BJ (cell line): ENCODE data around the gene USP49. TPM values are rescaled to one million over a fixed set of nuclear protein-coding genes. Genes with fewer than 3 reads are reported as not detected.
A peak's percentile ranks its signal among the peaks of the same experiment; 100 is the strongest.
"Not testable (repeated sequence)": the region's sequence is repeated elsewhere in the genome, so short reads cannot be mapped to it uniquely, and the experiment has no call there.

Experiments
- CTCF ChIA-PET: fragments of 350-600 bp; formaldehyde crosslinking; extraction: SDS; loops from one replicate; lab custom pipeline; 2021; ENCODE audit warnings: antibody characterized with exemption, inconsistent platforms; lab: Yijun Ruan, JAX
- POLR2A ChIA-PET: fragments of 300-600 bp; sonication (Branson Sonifier 250); formaldehyde crosslinking; extraction: SDS; loops from one replicate; lab custom pipeline; 2021; ENCODE audit warnings: antibody characterized with exemption; lab: Charles Lee
- DNase-seq: peaks from one replicate; pipeline ENCODE4 v3.0.0-alpha.2; 2011; ENCODE audit warnings: low read depth
- H3K27me3 ChIP-seq: 2 replicates; pipeline ENCODE4 v1.6.0; 2011; ENCODE audit warnings: low read length; ENCODE audit not compliant: control insufficient read depth, insufficient read depth
- H3K36me3 ChIP-seq: 2 replicates; pipeline ENCODE4 v1.5.1; 2011; ENCODE audit warnings: low read length; ENCODE audit not compliant: control insufficient read depth, insufficient read depth
- H3K4me3 ChIP-seq: 2 replicates; pipeline ENCODE4 v1.5.1; 2011; ENCODE audit warnings: low read depth, mild to moderate bottlenecking, control low read depth, low read length
- CTCF ChIP-seq: IDR thresholded peaks from 2 replicates; pipeline ENCODE4 v1.5.1; 2011; ENCODE audit warnings: low read depth, mild to moderate bottlenecking, control low read depth, inconsistent platforms, low read length, moderate library complexity; ENCODE audit not compliant: insufficient read depth
- polyA minus RNA-seq: library from RNA; depleted of rRNA, polyadenylated mRNA; stranded (reverse); fragments of >200 nt; gene quantifications from 2 replicates; pipeline ENCODE4 v1.2.3, GENCODE V29; 2011; rRNA and poly(A)+ RNA removed
- polyA plus RNA-seq: library from polyadenylated mRNA; depleted of rRNA; stranded (reverse); fragments of >200 nt; gene quantifications from 2 replicates; pipeline ENCODE4 v1.2.3, GENCODE V29; 2011; rRNA removed

Gene USP49
- polyA plus RNA-seq (1.6 and 1.9 TPM in 2 replicates), polyA minus RNA-seq (1.2 and 2.0 TPM in 2 replicates)

- H3K4me3 ChIP-seq, result peak within 1 kb of the TSS; percentile 65
- no peak for TF ChIP-seq CTCF
- H3K27me3 ChIP-seq, result no peaks in the 10 kb centered on the region
- H3K36me3 ChIP-seq, result peaks cover 2% of the 10 kb centered on the region; the same call in 1 of the 2 replicates
- ChIA-PET POLR2A (no interaction called here), CTCF (interaction anchor here (1.1 to 1.7 kb wide), 3 partner anchors 25 to 94 kb away, joined by 3 read pairs; partner anchors contain the start of gene MED20)
- peak; percentile 25 for DNase-seq
Observed at GRCh38 chr6:41895300-41896233, at the start of gene USP49. USP49 (minus strand) TSS chr6:41895375; CDS start chr6:41806983, 88,392 bp downstream.

- CTCF ChIA-PET, result interaction anchor here (0.8 to 1.3 kb wide), 2 partner anchors 105 to 157 kb away, joined by 3 read pairs; no protein-coding TSS in a partner anchor
- TF ChIP-seq CTCF, result no peak
Observed at GRCh38 chr6:41943456-41943855, 48.3 kb upstream of the USP49 start.

GRCh38 chr6:41942882-41943281 is 47.7 kb upstream of the USP49 start:
- POLR2A ChIA-PET, result not testable (repeated sequence)
- CTCF ChIA-PET, result interaction anchor here (0.5 to 10.5 kb wide), 3 partner anchors 29 to 156 kb away, joined by 3 to 152 read pairs (median 3); partner anchors contain the start of gene TAF8

More at GRCh38 chr6:41943456-41943855, 48.3 kb upstream of the USP49 start:
- no peaks in the 10 kb centered on the region for H3K27me3 ChIP-seq
- no peak for DNase-seq
- H3K36me3 ChIP-seq, result no peaks in the 10 kb centered on the region
- POLR2A ChIA-PET, result no interaction called here
- no peak overlapping the region for H3K4me3 ChIP-seq

GRCh38 chr6:41942067-41942851 is 47.1 kb upstream of the USP49 start:
- no peak for TF ChIP-seq CTCF
- CTCF ChIA-PET, result interaction anchor here (1.0 to 10.5 kb wide), 3 partner anchors 17 to 156 kb away, joined by 3 to 152 read pairs (median 3); partner anchors contain the start of gene TAF8
- peak overlapping the region; percentile 37 for H3K4me3 ChIP-seq
- no peaks in the 10 kb centered on the region for H3K36me3 ChIP-seq
- H3K27me3 ChIP-seq, result no peaks in the 10 kb centered on the region
- POLR2A ChIA-PET, result interaction anchor here (0.7 kb wide), 1 partner anchor 163 kb away, joined by 8 read pairs; the partner anchor contains the start of gene FRS3
- DNase-seq, result no peak

More at GRCh38 chr6:41942882-41943281, 47.7 kb upstream of the USP49 start:
- H3K27me3 ChIP-seq, H3K36me3 ChIP-seq, H3K4me3 ChIP-seq, DNase-seq: not testable (repeated sequence)

- POLR2A ChIA-PET, result interaction anchor here (0.7 kb wide), 1 partner anchor 162 kb away, joined by 8 read pairs; the partner anchor contains the start of gene FRS3
- Histone ChIP-seq H3K36me3 (peaks cover 3% of the 10 kb centered on the region; the same call in 1 of the 2 replicates), H3K27me3 (no peaks in the 10 kb centered on the region), H3K4me3 (peak within 1 kb of the TSS; percentile 81)
- DNase-seq, result peak; percentile 55
- CTCF ChIA-PET, result interaction anchor here (1.0 to 10.5 kb wide), 3 partner anchors 18 to 155 kb away, joined by 3 to 152 read pairs (median 3); partner anchors contain the start of gene TAF8
- TF ChIP-seq CTCF, result no peak
Observed at GRCh38 chr6:41941280-41942066, 46.3 kb upstream of the USP49 start, which contains the start of gene CCND3. CCND3 (minus strand) TSS chr6:41941808; CDS start chr6:41941649, 159 bp downstream.
